GM20431 (cell line): ENCODE results near the gene SELENOT.
"Not testable (repeated sequence)": the region's sequence is repeated elsewhere in the genome, so short reads cannot be mapped to it uniquely, and the experiment has no call there.

Source experiments
- in situ Hi-C: fragments of 300-500 bp; cut with MseI, MboI; formaldehyde crosslinking; loops from one replicate; pipeline ENCODE4 v1.15.0; 2020; ENCODE audit warnings: low sequenced_read_pairs; ENCODE audit not compliant: unreplicated experiment

The SELENOT gene

DNA sequence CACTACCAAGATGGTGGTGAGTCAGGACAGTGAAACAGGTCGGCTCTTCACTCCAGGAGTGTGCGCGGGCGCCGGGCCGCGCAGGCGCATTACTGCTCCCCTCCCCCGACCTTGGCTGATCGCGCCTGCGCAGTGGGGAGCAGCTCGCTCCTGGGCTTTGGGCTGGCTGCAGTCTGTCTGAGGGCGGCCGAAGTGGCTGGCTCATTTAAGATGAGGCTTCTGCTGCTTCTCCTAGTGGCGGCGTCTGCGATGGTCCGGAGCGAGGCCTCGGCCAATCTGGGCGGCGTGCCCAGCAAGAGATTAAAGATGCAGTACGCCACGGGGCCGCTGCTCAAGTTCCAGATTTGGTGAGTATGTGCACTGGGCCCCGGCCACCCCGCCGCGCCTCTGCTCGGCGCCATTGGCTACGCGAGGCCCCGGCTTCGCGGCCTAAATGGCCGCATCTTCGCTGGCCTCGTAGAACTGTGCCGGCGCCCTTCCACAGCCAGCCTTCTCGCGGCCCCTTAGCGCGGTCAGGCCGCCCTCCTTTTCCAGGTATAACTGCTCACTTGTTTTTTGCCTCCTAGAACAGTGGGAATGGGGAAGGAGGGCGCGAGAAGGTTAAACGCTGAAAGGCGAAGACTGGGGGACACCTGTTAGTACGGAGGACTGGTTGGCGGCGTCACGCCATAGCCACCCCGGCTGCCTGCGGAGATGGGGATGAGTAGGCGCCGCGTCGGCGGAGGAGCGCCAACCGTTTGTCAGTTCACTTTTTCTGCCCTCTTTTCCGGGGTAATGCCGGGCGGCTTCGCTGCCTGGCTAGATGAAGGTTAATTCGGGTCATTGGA lies at the start of gene SELENOT:
Gene SELENOT (plus strand): TSS at position 169 of the 827 bp plus-strand sequence. CDS start 42 bp downstream, at position 211.
- in situ Hi-C loops, result no loop called here

GRCh38 chr3:150555859-150556436 lies 47.2 kb upstream of the SELENOT start:
- in situ Hi-C loops, result no loop called here

GRCh38 chr3:150556792-150557191 lies 46.3 kb upstream of the SELENOT start:
- in situ Hi-C loops, result no loop called here

GRCh38 chr3:150557725-150558124 lies 45.4 kb upstream of the SELENOT start:
- in situ Hi-C loops, result no loop called here

- in situ Hi-C loops, result no loop called here
Measured at GRCh38 chr3:150564243-150564642, 38.9 kb upstream of the SELENOT start.

DNA sequence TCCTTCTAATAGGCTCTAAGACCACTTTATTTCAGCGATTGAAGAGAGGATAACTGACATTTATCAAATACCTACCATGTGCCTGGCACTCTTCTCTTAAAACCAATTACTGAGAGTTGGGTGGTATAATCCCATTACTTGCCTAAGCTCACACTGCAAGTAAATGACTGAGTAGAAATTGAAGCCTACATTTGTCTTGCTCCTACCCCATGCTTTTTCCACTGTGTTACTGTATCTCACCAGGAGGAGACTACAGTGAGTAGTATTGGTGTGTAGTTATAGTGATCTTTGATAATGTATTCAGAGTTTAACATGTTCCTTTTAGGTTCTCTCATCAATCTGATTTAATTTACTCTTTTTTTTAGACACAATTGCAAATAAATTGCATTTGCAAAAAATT lies 35.8 kb upstream of the SELENOT start:
- in situ Hi-C loops, result no loop called here

- in situ Hi-C loops, result no loop called here
Measured at GRCh38 chr3:150577855-150578254, 25.3 kb upstream of the SELENOT start.

DNA sequence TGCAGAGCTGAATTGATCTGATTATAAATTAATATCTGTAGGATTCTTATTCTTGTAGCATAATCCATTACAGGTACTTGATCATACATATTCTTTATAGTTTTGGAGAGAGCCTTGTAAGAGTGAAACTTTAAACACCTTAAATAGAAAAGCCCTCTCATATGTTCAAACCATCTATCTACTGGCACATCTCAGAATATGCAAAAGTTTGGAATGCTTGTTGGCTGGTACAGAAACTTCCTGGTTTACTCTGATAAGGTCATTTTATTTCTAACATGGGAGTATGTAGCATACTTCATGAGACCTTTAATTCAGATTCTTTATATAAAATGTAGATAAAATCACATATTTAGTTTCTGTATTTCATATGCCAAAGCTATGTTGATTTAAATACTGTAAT lies 21.9 kb upstream of the SELENOT start:
- in situ Hi-C loops, result no loop called here

DNA sequence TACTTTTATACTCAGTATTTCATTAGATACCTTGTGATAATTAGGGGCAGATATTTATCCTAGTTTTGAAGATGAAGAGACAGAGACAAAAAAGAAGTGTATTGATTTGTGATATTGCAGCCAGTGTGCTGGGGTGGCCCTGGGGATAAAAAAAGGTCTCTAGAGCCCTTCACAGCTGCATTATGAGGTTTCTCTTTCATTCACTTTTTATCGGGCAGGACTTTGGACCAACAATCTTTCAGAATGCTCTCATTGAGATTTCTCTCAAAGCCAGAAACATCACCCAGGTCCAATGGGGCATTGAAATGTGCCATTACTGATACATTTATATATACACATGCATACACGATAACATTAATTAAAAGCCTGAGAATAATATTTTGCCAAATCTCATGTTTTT lies 20.5 kb upstream of the SELENOT start:
- in situ Hi-C loops, result no loop called here

- in situ Hi-C loops, result no loop called here
Measured at GRCh38 chr3:150583028-150583427, 20.1 kb upstream of the SELENOT start.

DNA sequence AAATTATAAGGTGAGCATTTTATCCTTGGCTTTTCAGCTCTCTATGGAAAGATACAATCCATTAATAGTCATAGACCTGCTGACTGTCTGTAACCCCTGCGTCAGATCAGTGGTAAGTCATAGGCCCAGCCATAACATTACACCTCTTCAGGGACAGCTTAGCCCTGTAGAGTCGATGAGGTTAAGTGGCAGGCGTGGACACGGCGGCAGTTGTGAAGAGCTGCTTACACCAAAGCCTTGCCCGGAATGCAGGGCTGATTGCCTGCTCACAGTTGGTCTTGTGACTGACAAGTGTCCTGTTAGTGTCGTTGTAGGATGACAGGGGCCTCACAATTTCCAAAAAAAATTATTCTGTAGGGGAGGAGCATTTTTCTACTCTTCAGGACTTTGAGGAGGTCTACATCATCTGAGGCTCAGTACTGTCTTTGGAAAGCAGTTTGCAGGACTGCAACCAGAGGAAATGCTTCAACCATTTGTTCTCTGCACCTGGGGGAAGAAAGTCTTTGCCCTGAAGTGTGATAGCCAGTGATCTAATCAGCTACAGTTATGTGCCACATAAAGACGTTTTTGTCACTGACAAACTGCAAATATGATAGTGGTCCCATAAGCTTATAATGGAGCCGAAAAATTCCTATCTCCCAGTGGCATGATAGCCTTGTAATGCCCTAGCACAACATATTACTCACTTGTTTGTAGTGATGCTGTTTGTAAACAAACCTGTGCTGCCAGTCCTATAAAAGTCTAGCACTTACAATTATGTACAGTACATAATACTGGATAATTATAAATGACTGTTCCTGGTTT lies 14.9 kb upstream of the SELENOT start:
- in situ Hi-C loops, result no loop called here

DNA sequence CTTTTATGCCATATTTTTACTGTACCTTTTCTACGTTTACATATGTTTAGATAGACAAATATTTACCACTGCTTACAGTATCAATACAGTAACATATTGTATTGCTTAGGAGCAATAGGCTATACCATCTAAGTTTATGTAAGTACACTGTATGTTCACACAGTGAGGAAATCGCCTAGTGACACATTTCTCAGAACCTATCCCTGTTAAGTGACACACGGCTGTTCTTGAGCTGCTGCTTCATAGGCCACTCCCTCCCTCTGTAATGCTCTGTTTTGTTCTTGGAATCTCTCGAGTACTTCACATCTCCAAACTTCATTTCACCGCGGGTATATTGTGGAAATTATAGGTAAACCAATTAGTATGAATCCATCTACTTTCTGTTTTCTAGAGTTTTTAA lies 13.4 kb upstream of the SELENOT start:
- in situ Hi-C loops, result no loop called here

DNA sequence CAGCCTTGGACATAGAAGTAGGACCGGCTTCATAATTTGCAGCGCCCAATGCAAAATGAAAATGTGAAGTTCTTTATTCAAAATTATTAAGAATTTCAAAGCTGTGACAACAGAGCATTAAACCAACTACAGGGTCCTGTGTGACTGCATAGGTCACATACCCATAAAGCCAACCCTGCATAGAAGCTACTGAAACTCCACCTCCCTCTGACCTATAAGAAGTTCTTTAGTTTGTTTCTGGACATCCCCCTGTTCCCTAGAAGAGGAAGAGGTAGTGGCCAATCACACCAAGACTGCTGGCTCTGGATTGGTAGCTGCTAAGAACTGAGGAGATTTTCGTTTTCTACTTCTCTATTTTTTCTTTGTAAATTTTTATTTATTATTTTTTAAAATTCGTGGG lies 9.0 kb upstream of the SELENOT start:
- in situ Hi-C loops, result no loop called here

- in situ Hi-C loops, result no loop called here
Measured at GRCh38 chr3:150597646-150598045, 5.5 kb upstream of the SELENOT start.

DNA sequence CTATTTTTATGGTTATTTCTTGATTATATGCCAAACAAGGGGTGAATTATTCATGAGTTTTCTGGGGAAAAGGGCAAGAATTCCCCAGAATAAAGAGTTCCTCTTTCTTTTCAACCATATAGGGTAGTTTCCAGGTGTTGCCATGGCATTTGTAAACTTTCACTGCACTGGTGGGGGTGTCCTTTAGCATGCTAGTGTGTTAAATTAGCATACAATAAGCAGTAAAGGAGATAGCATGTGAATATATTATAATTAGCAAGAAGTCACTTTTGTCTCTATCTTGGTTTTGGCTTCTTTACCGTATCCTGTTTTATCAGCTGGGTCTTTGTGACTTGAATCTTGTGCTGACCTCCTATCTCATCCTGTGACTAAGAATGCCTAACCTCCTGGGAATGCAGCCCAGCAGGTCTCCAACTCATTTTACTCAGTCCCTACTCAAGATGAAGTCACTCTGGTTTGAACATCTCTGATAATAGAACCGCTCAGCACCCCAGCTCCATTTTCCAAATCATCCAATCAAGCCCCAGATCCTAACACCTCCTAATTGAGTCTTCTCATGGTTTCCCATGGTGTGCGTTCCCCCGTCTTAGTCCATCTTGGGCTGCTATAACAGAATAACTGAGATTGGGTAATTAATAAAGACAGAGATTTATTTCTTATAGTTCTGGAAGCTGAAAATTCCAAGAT lies 3.4 kb upstream of the SELENOT start:
- in situ Hi-C loops, result no loop called here

GRCh38 chr3:150600647-150601530 lies 2.2 kb upstream of the SELENOT start:
- in situ Hi-C loops, result not testable (repeated sequence)

- in situ Hi-C loops, result no loop called here
Measured at GRCh38 chr3:150602426-150603152, 532 bp upstream of the SELENOT start.

DNA sequence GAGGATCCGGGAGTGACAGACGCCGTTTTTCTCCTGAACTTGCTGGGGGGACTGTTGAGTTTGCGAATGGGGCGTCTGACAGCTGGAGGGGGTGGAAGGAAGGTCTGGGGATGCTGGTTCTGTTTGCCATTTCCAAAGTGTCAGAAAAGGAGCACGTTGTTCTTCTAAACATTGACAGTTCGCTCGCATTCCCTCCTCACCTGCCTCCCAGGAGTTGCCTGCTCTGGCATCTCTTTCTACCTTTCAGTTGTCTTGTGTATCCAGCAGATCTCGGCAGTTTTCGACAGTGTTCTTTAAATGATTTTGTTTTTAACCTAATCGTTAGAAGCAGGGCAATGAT lies 829 bp downstream of the SELENOT start:
- in situ Hi-C loops, result no loop called here
